Liver (tissue), 9 donors: ENCODE measurements around the gene DAB1. TPM values are rescaled to one million over a fixed set of nuclear protein-coding genes. Genes with fewer than 3 reads are reported as not detected.

Experiments used
- DNase-seq: peaks from one replicate; pipeline ENCODE4 v3.0.0-alpha.2; 2017; ENCODE audit warnings: low spot score
- H3K27ac ChIP-seq, 2 donors: one replicate each; pipeline ENCODE4 v1.7.0; 2013; ENCODE audit warnings: inconsistent platforms in 2 of 2, low read length in 2 of 2, control low read depth in 1 of 2, low read depth in 1 of 2, mild to moderate bottlenecking in 1 of 2
- H3K27me3 ChIP-seq, 4 donors: one replicate each; pipeline versions ENCODE4 v1.6.1 to v1.7.0; 2013; ENCODE audit warnings: low read length in 3 of 4, inconsistent platforms in 1 of 4, mild to moderate bottlenecking in 1 of 4, moderate library complexity in 1 of 4; ENCODE audit not compliant: control insufficient read depth in 4 of 4, insufficient read depth in 4 of 4
- H3K36me3 ChIP-seq, 4 donors: one replicate each; pipeline versions ENCODE4 v1.6.1 to v1.7.0; 2013; ENCODE audit warnings: low read length in 3 of 4, mild to moderate bottlenecking in 3 of 4, low read depth in 1 of 4, moderate library complexity in 1 of 4; ENCODE audit not compliant: control insufficient read depth in 4 of 4, insufficient read depth in 3 of 4
- H3K4me1 ChIP-seq, 4 donors: one replicate each; pipeline versions ENCODE4 v1.6.1 to v1.7.0; 2013; ENCODE audit warnings: low read length in 3 of 4, mild to moderate bottlenecking in 3 of 4, moderate library complexity in 1 of 4; ENCODE audit not compliant: control insufficient read depth in 4 of 4, insufficient read depth in 4 of 4
- H3K4me3 ChIP-seq, 3 donors: one replicate each; pipeline versions ENCODE4 v1.6.1 to v1.7.0; 2013; ENCODE audit warnings: low read length in 3 of 3, control low read depth in 1 of 3, low read depth in 1 of 3, mild to moderate bottlenecking in 1 of 3
- H3K9ac ChIP-seq, 2 donors: one replicate each; pipeline ENCODE4 v1.7.0; 2013; ENCODE audit warnings: low read length in 2 of 2, mild to moderate bottlenecking in 2 of 2, moderate library complexity in 2 of 2, control low read depth in 1 of 2, low read depth in 1 of 2
- H3K9me3 ChIP-seq, 4 donors: one replicate each; pipeline versions ENCODE4 v1.6.1 to v1.7.0; 2013; ENCODE audit warnings: low read length in 3 of 4; ENCODE audit not compliant: control insufficient read depth in 4 of 4
- ATF3 ChIP-seq: IDR thresholded peaks from 2 replicates; pipeline ENCODE4 v1.6.1; 2016; ENCODE audit warnings: antibody characterized with exemption
- CTCF ChIP-seq: fragments of 150-350 bp; IDR thresholded peaks from 2 replicates; pipeline ENCODE4 v1.5.1; 2017; ENCODE audit warnings: improper control_type of control experiment, low read depth, low read length; ENCODE audit not compliant: missing input control
- EGR1 ChIP-seq, 2 donors: IDR thresholded peaks; 2 replicates each; pipeline ENCODE4 v1.6.1; 2016 to 2018; ENCODE audit warnings: antibody characterized with exemption in 2 of 2, low read depth in 2 of 2
- FOXA2 ChIP-seq: IDR thresholded peaks from 2 replicates; pipeline ENCODE4 v1.6.1; 2016; ENCODE audit warnings: antibody characterized with exemption
- GABPA ChIP-seq, 2 donors: IDR thresholded peaks in 1 of 2; conservative IDR thresholded peaks in 1 of 2; 2 replicates each; pipeline ENCODE4 v1.6.1; 2016; ENCODE audit warnings: antibody characterized with exemption in 2 of 2, mild to moderate bottlenecking in 1 of 2, moderate library complexity in 1 of 2
- HNF4A ChIP-seq, 2 donors: conservative IDR thresholded peaks; 2 replicates each; pipeline ENCODE4 v1.6.1; 2016; ENCODE audit warnings: antibody characterized with exemption in 2 of 2, mild to moderate bottlenecking in 2 of 2
- HNF4G ChIP-seq: IDR thresholded peaks from 2 replicates; pipeline ENCODE4 v1.6.1; 2016; ENCODE audit warnings: antibody characterized with exemption
- RAD21 ChIP-seq, 2 donors: IDR thresholded peaks; 2 replicates each; pipeline ENCODE4 v1.6.1; 2016; ENCODE audit warnings: antibody characterized with exemption in 2 of 2, mild to moderate bottlenecking in 2 of 2
- REST ChIP-seq: IDR thresholded peaks from 2 replicates; pipeline ENCODE4 v1.6.1; 2016; ENCODE audit warnings: antibody characterized with exemption, mild to moderate bottlenecking
- RXRA ChIP-seq, 2 donors: IDR thresholded peaks; 2 replicates each; pipeline ENCODE4 v1.6.1; 2017 to 2018; ENCODE audit warnings: antibody characterized with exemption in 2 of 2, mild to moderate bottlenecking in 1 of 2
- TAF1 ChIP-seq: conservative IDR thresholded peaks from 2 replicates; pipeline ENCODE4 v1.6.1; 2016; ENCODE audit warnings: antibody characterized with exemption, mild to moderate bottlenecking
- YY1 ChIP-seq: IDR thresholded peaks from 2 replicates; pipeline ENCODE4 v1.6.1; 2016; ENCODE audit warnings: antibody characterized with exemption, mild to moderate bottlenecking
- WGBS: extraction: QIAGEN DNeasy Blood & Tissue Kit; methylation state at CpG from one replicate; pipeline ENCODE4 v1.1.7; 2013; 5-methylcytosine and 5-hydroxymethylcytosine counted together
- polyA plus RNA-seq, 2 donors: library from polyadenylated mRNA; stranded (reverse) in 1 of 2; unstranded in 1 of 2; fragments of 200-250 nt in 1 of 2; fragments of >200 nt in 1 of 2; fragmentation: Nextera tagmentation in 1 of 2; extraction: Ambion mirVana in 1 of 2; gene quantifications; one replicate each; pipeline versions ENCODE4 v1.2.1 to v1.2.3, GENCODE V29; 2013 to 2015
- total RNA-seq, 2 donors: library from RNA; depleted of rRNA; stranded (reverse); fragments of >200 nt; gene quantifications; one replicate each; pipeline ENCODE4 v1.2.3, GENCODE V29; 2014
- TF ChIP-seq, protein P1 (sequence below): IDR thresholded peaks from 2 replicates; pipeline ENCODE4 v1.6.1; 2016; ENCODE audit warnings: antibody characterized with exemption
- TF ChIP-seq, protein P2 (sequence below): IDR thresholded peaks from 2 replicates; pipeline ENCODE4 v1.6.1; 2016; ENCODE audit warnings: antibody characterized with exemption
- donor health status: healthy.
- donor health status: healthy.
- donor health status: healthy.
- donor health status: healthy.
- donor health status: healthy.

Gene DAB1
- total and polyA plus RNA-seq, 4 donors, result 0.54 to 1.7 (median 1.2) TPM

DNA sequence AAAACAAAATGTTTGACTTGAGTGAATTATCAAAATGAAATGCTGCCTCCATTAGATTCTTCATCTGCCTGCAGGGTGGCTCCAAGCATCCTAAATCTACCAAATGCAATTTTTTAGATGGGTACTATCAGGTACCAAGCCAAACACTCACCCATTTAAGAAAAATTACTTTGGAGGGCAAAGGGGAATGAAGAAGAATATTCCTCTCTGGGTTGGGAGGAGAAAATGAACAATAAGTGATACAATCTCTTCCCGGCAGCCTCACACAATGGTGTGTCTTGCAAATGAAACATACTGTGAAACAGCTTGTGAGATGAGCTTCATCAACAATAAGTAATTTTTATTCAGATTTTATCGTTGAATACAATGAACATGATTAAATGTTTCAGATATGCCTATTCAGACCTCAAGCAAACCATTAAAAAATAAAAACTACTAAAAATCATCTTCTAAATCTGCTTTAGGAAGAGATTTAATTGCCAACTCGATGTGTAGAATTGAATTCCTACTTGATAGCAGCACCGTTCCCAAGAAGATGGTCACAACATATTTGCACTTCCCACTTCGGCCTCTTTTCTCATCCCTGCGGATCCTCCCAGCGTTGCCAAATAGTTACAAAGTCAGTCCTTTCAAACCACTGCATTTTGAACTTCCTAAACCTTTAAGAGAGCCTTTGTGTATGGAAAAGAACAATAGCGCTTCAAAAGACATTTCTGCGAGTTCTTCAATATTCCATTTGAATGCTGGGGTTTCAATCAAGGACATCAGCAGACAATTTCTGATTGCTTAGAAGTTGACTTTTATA, 2.7 kb downstream of the DAB1 start:
- Histone ChIP-seq H3K4me1 (peaks cover 9 to 31% (median 26%) of the 10 kb centered on the region in 4 donors), H3K9me3 (no peaks in the 10 kb centered on the region), H3K36me3 (no peaks in the 10 kb centered on the region), H3K27me3 (peaks cover 0 to 15% (median 5%) of the 10 kb centered on the region in 4 donors), H3K27ac (no peak overlapping the region), H3K4me3 (no peak overlapping the region), H3K9ac (no peak overlapping the region)
- WGBS, result 36% methylated on average over 9 of the region's 9 CpGs
- TF ChIP-seq HNF4A (conservative IDR thresholded peaks at IDR 0.05), result no peak
- DNase-seq, result no peak

DNA sequence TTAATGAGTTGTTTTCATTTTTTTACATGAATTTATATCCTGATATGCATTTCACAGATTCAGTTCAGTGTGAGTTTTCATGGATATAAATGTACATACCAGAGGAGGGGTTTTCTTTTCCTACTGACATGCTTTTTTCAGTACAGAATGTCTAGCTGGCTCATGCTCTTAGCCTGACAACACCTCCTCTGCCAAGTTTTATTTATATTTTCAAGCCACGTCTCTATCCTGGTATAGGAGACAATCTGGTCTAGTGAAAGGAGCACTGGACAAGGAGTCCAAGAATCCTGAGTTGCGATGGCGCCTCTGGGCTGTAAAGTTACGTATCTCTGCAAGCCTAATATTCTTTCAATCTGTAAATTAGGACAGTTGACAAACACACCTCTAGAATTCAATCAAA, 4.9 kb downstream of the DAB1 start:
- no peak overlapping the region for H3K9ac ChIP-seq
- TF ChIP-seq CTCF, result no peak

DNA sequence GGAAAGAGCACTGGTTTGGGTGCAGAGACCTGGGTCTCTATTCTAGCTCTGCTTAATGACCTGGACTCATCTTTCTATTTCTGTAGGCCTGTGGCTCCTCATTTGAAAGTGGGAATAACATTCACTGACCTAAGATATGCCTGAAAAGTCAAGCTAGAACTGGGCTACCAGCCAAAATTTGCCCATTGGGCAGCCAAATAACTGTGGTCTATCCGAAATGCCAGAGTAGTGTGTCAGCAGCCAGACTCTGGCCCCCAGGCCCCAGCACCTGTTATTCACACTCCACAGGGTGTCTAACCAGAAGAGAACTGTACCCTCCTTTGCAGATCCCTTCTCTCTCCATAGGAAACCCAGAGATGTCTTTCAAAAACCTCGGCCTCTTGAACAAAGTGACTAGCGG, 12.6 kb downstream of the DAB1 start:
- Histone ChIP-seq H3K4me3 (no peak overlapping the region), H3K9ac (no peak overlapping the region), H3K9me3 (peaks cover 0 to 8% (median 0%) of the 10 kb centered on the region in 4 donors), H3K27me3 (peaks cover 0 to 3% (median 0%) of the 10 kb centered on the region in 4 donors), H3K36me3 (no peaks in the 10 kb centered on the region), H3K27ac (no peak overlapping the region), H3K4me1 (no peaks in the 10 kb centered on the region)
- TF ChIP-seq RXRA (IDR thresholded peaks at IDR 0.05) (no peak), HNF4G (no peak), REST (no peak), RAD21 (IDR thresholded peaks at IDR 0.05) (no peak), FOXA2 (no peak), GABPA (IDR thresholded peaks at IDR 0.05 in 1 of 2, conservative IDR thresholded peaks at IDR 0.05 in 1 of 2) (no peak), EGR1 (IDR thresholded peaks at IDR 0.05; ENCODE audit: low read depth in 2 of 2) (no peak), TAF1 (no peak), HNF4A (conservative IDR thresholded peaks at IDR 0.05) (no peak), ATF3 (no peak), YY1 (no peak), CTCF (no peak)
- TF ChIP-seq, protein P1, sequence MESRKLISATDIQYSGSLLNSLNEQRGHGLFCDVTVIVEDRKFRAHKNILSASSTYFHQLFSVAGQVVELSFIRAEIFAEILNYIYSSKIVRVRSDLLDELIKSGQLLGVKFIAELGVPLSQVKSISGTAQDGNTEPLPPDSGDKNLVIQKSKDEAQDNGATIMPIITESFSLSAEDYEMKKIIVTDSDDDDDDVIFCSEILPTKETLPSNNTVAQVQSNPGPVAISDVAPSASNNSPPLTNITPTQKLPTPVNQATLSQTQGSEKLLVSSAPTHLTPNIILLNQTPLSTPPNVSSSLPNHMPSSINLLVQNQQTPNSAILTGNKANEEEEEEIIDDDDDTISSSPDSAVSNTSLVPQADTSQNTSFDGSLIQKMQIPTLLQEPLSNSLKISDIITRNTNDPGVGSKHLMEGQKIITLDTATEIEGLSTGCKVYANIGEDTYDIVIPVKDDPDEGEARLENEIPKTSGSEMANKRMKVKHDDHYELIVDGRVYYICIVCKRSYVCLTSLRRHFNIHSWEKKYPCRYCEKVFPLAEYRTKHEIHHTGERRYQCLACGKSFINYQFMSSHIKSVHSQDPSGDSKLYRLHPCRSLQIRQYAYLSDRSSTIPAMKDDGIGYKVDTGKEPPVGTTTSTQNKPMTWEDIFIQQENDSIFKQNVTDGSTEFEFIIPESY, result no peak
- TF ChIP-seq, protein P2, sequence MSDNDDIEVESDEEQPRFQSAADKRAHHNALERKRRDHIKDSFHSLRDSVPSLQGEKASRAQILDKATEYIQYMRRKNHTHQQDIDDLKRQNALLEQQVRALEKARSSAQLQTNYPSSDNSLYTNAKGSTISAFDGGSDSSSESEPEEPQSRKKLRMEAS, result no peak
- WGBS, result 89% methylated on average over 3 of the region's 3 CpGs
- no peak for DNase-seq

More for the DNA sequence above, 4.9 kb downstream of the DAB1 start:
- Histone ChIP-seq H3K4me3 (no peak overlapping the region), H3K9me3 (no peaks in the 10 kb centered on the region), H3K27ac (no peak overlapping the region), H3K36me3 (no peaks in the 10 kb centered on the region), H3K27me3 (peaks cover 0 to 15% (median 6%) of the 10 kb centered on the region in 4 donors), H3K4me1 (peaks cover 9 to 21% (median 17%) of the 10 kb centered on the region in 4 donors)
- DNase-seq, result no peak
- 86% methylated on average over 4 of the region's 4 CpGs for whole genome bisulfite sequencing
